ENCODE measurements around the gene SERPINA1. TPM values are rescaled to one million over a fixed set of nuclear protein-coding genes. Genes with fewer than 3 reads are reported as not detected.
A peak's percentile ranks its signal among the peaks of the same experiment; 100 is the strongest.

The SERPINA1 gene
- total and polyA plus RNA-seq, 2 of the 13 experiments (the other 11 are each of a cell fraction or from before 2014, with no cell fraction given) = 3,266 to 11,015 TPM

GRCh38 chr14:94400422-94400841, 12.0 kb upstream of the SERPINA1 start (continued):
- TF ChIP-seq ZNF281 (CRISPR knock-in tag; IDR thresholded peaks at IDR 0.05; ENCODE audit: borderline replicate concordance) = no peak
- TF ChIP-seq NAIF1 (CRISPR knock-in tag; IDR thresholded peaks at IDR 0.05; ENCODE audit: borderline replicate concordance) = no peak
- no peak for TF ChIP-seq KDM4B (CRISPR knock-in tag; IDR thresholded peaks at IDR 0.05)
- TF ChIP-seq, protein P1, sequence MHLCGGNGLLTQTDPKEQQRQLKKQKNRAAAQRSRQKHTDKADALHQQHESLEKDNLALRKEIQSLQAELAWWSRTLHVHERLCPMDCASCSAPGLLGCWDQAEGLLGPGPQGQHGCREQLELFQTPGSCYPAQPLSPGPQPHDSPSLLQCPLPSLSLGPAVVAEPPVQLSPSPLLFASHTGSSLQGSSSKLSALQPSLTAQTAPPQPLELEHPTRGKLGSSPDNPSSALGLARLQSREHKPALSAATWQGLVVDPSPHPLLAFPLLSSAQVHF (CRISPR knock-in tag; IDR thresholded peaks at IDR 0.05) = no peak
- TF ChIP-seq ZHX2 (IDR thresholded peaks at IDR 0.05; ENCODE audit: low read depth) = no peak
- TF ChIP-seq ZHX2 (CRISPR knock-in tag; IDR thresholded peaks at IDR 0.05; ENCODE audit: borderline replicate concordance) = no peak
- TF ChIP-seq HINFP (CRISPR knock-in tag; IDR thresholded peaks at IDR 0.05; ENCODE audit: low read depth) = no peak
- TF ChIP-seq HMG20B (CRISPR knock-in tag; conservative IDR thresholded peaks at IDR 0.05) = no peak
- 0 out of 2 replicates have a peak, but pooled peaks have one; percentile 31 for TF ChIP-seq ZNF317 (CRISPR knock-in tag; IDR thresholded peaks at IDR 0.05)
- TF ChIP-seq RXRB (CRISPR knock-in tag; IDR thresholded peaks at IDR 0.05; ENCODE audit: borderline replicate concordance) = peak; percentile 58; the same call in 1 of the 2 replicates
- no peak for TF ChIP-seq FOXM1 (CRISPR knock-in tag; IDR thresholded peaks at IDR 0.05)
- no peak for TF ChIP-seq ZFAT (CRISPR knock-in tag; conservative IDR thresholded peaks at IDR 0.05)
- no peak for TF ChIP-seq ZNF503 (CRISPR knock-in tag; IDR thresholded peaks at IDR 0.05)
- TF ChIP-seq, protein P2, sequence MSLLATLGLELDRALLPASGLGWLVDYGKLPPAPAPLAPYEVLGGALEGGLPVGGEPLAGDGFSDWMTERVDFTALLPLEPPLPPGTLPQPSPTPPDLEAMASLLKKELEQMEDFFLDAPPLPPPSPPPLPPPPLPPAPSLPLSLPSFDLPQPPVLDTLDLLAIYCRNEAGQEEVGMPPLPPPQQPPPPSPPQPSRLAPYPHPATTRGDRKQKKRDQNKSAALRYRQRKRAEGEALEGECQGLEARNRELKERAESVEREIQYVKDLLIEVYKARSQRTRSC (CRISPR knock-in tag; IDR thresholded peaks at IDR 0.05; ENCODE audit: low read depth) = no peak
- no peak for TF ChIP-seq GTF2F1 (IDR thresholded peaks at IDR 0.05; ENCODE audit: low read length)
- TF ChIP-seq LCORL (IDR thresholded peaks at IDR 0.05) = no peak
- no peak for TF ChIP-seq LCORL (CRISPR knock-in tag; IDR thresholded peaks at IDR 0.05)
